Measurements from ENCODE around the gene P2RX2. TPM values are rescaled to one million over a fixed set of nuclear protein-coding genes. Genes with fewer than 3 reads are reported as not detected.

Gene P2RX2
- total and polyA plus RNA-seq, 2 of the 4 experiments (the other 2 are of a cell fraction): not detected

DNA sequence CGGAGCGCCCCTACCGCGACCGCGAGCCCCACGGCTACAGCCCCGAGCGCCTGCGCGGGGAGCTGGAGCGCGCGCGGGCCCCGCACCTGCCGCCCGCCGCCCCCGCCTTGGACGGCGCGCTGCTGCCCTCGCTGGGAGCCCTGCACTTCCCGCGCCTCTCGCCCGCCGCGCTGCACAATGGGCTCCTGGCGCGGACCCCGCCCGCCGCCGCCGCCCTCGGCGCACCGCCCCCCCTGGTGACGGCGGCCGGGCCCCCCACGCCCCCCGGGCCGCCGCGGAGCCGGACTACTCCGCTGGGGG lies 35.2 kb upstream of the P2RX2 start:
- Histone ChIP-seq H3K14ac (replicated peaks; ENCODE audit: low read depth, low read length) (no peak overlapping the region), H2AK5ac (ENCODE audit: low read depth, low read length) (no peak overlapping the region), H3K4ac (ENCODE audit: low read depth, low read length) (no peak overlapping the region), H3K9ac (ENCODE audit: low read depth, low read length) (no peak overlapping the region), H3K9me3 (ENCODE audit: control insufficient read depth, insufficient read depth, low read length) (no peaks in the 10 kb centered on the region), H3K9me1 (ENCODE audit: insufficient read depth, low read length) (no peaks in the 10 kb centered on the region), H3K56ac (ENCODE audit: extremely low read depth, insufficient read depth, low read length) (no peak overlapping the region), H4K8ac (ENCODE audit: low read depth in 2 of 2, low read length in 2 of 2) (no peak overlapping the region), H2BK120ac (ENCODE audit: low read depth, low read length) (no peak overlapping the region), H2AFZ (replicated peaks; ENCODE audit: low read length, poor library complexity) (no peak overlapping the region), H3K27me3 (ENCODE audit: control insufficient read depth, insufficient read depth, low read length) (no peaks in the 10 kb centered on the region; the same call in 1 of the 2 replicates), H4K5ac (ENCODE audit: low read depth, low read length) (no peak overlapping the region), H3K4me3 (ENCODE audit: insufficient read depth, low read depth, low read length) (no peak overlapping the region), H3K27ac (ENCODE audit: insufficient read depth, low read length) (no peak overlapping the region), H4K91ac (ENCODE audit: insufficient read depth, low read depth, low read length) (no peak overlapping the region), H2BK15ac (ENCODE audit: low read depth, low read length) (no peak overlapping the region), H3K79me1 (ENCODE audit: low read depth in 1 of 2, low read length in 2 of 2) (no peaks in the 10 kb centered on the region), H2BK5ac (ENCODE audit: low read depth, low read length, poor library complexity, severe bottlenecking) (no peak overlapping the region), H3K18ac (ENCODE audit: low read depth, low read length) (no peak overlapping the region), H2BK20ac (ENCODE audit: low read depth, low read length) (no peak overlapping the region), H3K36me3 (ENCODE audit: control insufficient read depth, insufficient read depth, low read length) (peaks cover 18% of the 10 kb centered on the region), H2AK9ac (replicated peaks; ENCODE audit: low read depth, low read length, poor library complexity) (no peak overlapping the region), H4K20me1 (ENCODE audit: insufficient read depth, low read length) (no peaks in the 10 kb centered on the region), H3K4me1 (ENCODE audit: control insufficient read depth, insufficient read depth, low read length) (no peaks in the 10 kb centered on the region), H3K23ac (ENCODE audit: low read depth, low read length) (no peak overlapping the region), H3K4me2 (ENCODE audit: low read depth, low read length) (no peak overlapping the region)
- WGBS, 2 experiments (ENCODE audit: extremely low coverage in 2 of 2, insufficient read length in 1 of 2): 40% methylated on average over 1 of the region's 50 CpGs; no CpG with 5 or more reads in 1 of the 2 experiments
- ChIA-PET POLR2A (ENCODE audit: unreplicated experiment) (no interaction called here), CTCF (no interaction called here)
- in situ Hi-C loops (cut with MboI; ENCODE audit: low sequenced_read_pairs) (no loop called here), intact Hi-C loops (cut with micrococcal nuclease) (no loop called here), dilution Hi-C loops (cut with HindIII; ENCODE audit: low sequenced_read_pairs, unreplicated experiment) (no loop called here)
- BruUV-seq (replicated peaks): no TSS peak
- TF ChIP-seq ELK1 (IDR thresholded peaks at IDR 0.05; ENCODE audit: borderline replicate concordance, low read depth, low read length): no peak
- DNase-seq (no peak), ATAC-seq (ENCODE audit: low read depth) (no peak)

Measured in IMR-90 (cell line).